ENCODE results near the gene UBE2F.
"Not testable (repeated sequence)": the region's sequence is repeated elsewhere in the genome, so short reads cannot be mapped to it uniquely, and the experiment has no call there.

The UBE2F gene

GRCh38 chr2:237979331-237979730, 12.5 kb downstream of the UBE2F start:
- no peak for DNase-seq (ENCODE audit: low read depth in 2 of 2)

GRCh38 chr2:237980087-237980486, 13.3 kb downstream of the UBE2F start:
- no peak for DNase-seq (ENCODE audit: low read depth in 2 of 2)

- no peak for DNase-seq (ENCODE audit: low read depth in 2 of 2)
Observed at GRCh38 chr2:237980751-237981150, 13.9 kb downstream of the UBE2F start.

DNA sequence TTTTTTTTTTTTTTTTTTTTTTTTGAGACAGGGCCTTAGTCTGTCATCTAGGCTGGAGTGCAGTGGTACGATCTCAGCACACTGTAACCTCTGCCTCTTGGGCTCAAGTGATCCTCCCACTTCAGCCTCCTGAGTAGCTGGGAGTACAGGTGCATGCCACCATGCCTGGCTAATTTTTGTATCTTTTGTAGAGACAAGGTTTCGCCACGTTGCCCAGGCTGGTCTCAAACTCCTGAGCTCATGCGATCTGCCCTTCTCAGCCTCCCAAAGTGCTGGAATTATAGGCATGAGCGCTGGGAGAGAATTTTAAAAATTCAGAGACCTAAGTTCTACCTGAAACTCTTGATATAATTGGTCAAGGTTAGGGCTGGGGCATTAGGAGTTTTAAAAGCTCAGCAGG, 14.8 kb downstream of the UBE2F start:
- not testable (repeated sequence) for DNase-seq (ENCODE audit: low read depth in 2 of 2)

- no peak for DNase-seq (ENCODE audit: low read depth in 2 of 2)
Observed at GRCh38 chr2:237982039-237982725, 15.4 kb downstream of the UBE2F start.

- DNase-seq (ENCODE audit: low read depth in 2 of 2) = no peak
Observed at GRCh38 chr2:237983922-237984321, 17.1 kb downstream of the UBE2F start.

DNA sequence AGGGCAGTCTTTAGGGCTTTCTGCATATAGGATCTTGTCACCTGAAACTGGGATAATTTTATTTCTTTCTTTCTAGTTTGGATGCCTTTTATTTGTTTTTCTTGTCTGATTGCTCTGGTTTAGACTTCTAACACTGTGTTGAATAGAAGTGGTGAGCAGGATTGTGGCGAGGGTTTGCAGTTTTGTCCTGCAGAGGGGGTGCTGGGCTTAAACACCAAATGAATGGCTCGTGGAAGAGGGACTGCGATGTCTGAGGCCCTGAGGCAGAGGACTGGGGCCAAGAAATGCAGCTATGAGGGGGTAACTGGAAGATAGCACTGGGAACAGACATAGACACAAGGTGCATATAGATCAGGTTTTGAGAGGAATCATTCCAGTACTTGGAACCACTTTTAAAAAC, 20.5 kb downstream of the UBE2F start:
- DNase-seq (ENCODE audit: low read depth in 2 of 2) = no peak

GRCh38 chr2:237993701-237994100, 26.9 kb downstream of the UBE2F start:
- DNase-seq (ENCODE audit: low read depth in 2 of 2) = no peak

GRCh38 chr2:237995036-237995435, 28.2 kb downstream of the UBE2F start:
- no peak for DNase-seq (ENCODE audit: low read depth in 2 of 2)

- DNase-seq (ENCODE audit: low read depth in 2 of 2) = no peak
Observed at GRCh38 chr2:237996021-237996593, 29.3 kb downstream of the UBE2F start.

DNA sequence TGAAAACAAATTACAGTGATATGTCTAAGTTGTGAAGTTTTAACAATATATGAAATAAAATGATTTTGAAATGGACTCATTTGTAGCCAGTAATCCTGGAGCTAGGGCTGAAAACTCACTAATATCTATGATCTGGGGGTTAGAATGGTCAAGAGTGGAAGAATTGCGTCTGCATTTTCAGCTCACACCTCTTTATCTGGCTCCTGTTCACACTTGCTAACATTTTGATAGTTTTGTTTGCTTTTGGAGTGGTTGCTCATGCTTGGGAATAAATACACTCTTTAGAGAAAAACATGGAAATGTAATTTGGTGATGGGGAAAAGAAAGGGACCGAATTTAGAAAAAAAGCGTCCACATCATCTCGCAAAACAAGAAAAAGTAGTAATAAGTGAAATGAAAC, 30.7 kb downstream of the UBE2F start:
- DNase-seq (ENCODE audit: low read depth in 2 of 2) = no peak

- no peak for DNase-seq (ENCODE audit: low read depth in 2 of 2)
Observed at GRCh38 chr2:237998530-237998929, 31.7 kb downstream of the UBE2F start.

DNA sequence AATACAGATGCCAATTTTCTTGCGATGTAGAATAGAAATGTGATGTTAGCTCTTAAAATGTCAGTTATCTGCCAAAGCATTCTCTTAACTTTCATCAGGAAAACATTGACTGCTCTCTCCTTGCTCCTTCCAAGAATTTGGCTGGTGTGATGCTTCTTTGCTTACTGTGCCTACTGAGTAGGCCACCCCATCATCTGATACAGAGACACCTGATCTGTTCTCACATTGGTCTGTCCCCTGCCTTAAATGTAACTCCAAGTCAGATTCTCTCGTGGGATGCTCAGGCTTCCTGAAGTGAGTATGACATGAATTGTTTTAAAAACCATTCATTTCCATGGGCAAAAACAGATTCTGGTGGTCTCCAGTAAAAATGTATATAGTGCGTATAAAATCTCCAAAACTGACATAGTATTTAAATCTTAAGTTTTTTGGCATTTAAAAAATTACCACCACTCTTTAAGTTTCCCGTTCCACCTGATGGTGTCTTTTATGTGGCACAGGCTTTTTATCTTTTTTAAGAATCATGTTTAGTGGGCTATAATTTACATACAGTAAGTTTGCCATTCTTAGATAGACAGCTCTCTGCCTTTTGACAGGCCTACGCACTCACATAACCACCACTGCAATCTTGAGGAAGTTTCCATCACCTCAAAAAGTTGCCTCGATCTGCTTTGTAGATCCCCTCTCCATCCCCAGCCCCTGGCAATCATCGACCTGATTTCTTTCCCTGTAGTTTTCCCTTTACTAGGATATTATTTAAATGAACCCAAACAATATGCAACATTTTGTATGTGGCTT, 36.6 kb downstream of the UBE2F start:
- no peak for DNase-seq (ENCODE audit: low read depth in 2 of 2)

- no peak for DNase-seq (ENCODE audit: low read depth in 2 of 2)
Observed at GRCh38 chr2:238004077-238004830, 37.4 kb downstream of the UBE2F start.

DNA sequence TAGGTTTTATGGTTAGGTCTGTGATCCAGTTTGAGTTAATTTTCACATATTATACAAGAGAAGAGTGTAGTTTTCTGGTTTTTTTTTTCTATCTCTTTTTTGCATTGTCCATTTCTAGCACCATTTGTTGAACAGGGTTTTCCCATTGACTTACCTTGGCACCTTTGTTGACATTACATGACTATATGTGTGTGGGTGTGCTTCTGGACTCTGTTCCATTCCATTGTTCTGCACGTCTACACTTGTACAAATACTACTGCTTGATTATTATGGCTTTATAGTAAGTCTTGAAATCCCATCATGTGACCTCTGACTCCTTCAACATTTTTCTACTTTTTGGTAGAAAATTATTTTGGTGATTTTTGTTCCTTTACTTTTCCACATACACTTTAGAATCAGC, 38.7 kb downstream of the UBE2F start:
- DNase-seq (ENCODE audit: low read depth in 2 of 2) = no peak

DNA sequence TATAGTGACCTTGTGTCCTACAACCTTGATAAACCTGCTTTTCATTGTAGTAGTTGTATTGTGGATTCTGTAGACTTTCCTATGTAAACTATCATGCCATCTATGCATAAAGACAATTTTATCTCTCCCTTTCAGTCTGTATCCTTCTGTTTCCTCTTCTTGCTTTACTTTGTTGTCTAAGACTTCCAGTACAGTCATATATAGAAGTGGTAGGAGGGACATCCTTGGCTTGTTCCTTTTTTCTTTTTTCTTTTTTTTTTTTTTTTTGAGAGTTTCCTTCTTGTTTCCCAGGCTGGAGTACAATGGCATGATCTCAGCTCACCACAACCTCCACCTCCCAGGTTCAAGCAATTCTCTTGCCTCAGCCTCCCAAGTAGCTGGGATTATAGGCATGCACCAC, 39.7 kb downstream of the UBE2F start:
- DNase-seq (ENCODE audit: low read depth in 2 of 2) = no peak

DNA sequence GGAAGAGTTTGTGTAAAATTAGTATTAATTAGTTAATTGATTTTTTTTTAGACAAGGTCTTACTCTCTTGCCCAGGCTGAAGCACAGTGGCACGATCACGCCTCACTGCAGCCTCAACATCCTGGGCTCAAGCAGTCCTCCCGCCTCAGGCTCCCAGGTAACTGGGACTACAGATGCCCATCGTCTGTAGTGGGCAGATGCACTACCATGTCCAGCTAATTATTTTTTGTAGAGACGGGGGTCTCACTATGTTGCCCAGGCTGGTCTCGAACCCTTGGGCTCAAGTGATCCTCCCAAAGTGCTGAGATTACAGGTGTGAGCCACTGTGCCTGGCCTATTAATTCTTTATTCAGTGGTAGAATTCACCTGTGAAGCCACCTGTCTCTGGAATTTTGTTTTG, 41.1 kb downstream of the UBE2F start:
- no peak for DNase-seq (ENCODE audit: low read depth in 2 of 2)

GRCh38 chr2:238009563-238009962, 42.7 kb downstream of the UBE2F start:
- no peak for DNase-seq (ENCODE audit: low read depth in 2 of 2)

GRCh38 chr2:238010572-238010971, 43.8 kb downstream of the UBE2F start:
- DNase-seq (ENCODE audit: low read depth in 2 of 2) = no peak

DNA sequence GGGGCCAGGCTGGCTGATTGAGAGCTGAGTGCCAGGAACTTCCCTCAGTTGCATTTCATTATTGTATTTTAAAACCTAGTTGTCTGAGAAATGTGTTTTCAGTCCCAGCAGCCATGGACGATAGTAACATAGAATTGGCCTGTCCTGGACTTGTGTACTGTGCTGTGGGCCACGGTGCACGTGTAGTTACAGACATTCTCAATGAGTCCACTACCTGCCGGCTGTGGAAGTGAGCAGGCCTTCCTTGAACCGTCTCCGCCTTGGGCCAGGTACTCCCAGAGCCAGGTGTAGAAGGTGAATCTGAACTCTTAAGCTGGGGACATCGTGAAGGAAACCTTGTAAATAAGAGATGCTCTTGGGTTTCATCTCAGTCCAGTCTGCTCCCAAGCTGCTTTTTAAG, 47.0 kb downstream of the UBE2F start:
- DNase-seq (ENCODE audit: low read depth in 2 of 2) = no peak

DNA sequence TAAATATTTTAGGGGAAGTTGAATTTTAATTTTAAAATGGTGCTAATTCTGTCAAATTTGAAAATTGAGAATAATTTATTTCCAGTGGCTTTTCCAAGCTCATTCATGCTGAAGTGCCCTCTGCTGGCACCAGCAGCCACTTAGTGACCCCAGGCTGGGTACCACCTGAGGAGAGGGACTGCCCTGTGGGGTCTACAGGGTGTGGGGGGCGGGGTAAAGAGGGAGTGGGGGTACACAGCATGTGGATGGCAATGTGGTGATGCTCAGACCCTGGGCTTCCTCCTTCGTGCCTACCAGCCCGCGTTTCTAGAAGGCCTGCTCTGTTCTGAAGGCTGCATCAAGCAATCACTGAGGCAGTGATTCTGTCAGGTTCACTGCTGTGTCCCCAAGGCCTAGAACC, 48.9 kb downstream of the UBE2F start:
- DNase-seq (ENCODE audit: low read depth in 2 of 2) = no peak

GRCh38 chr2:238016526-238016925, 49.7 kb downstream of the UBE2F start:
- DNase-seq (ENCODE audit: low read depth in 2 of 2) = no peak
